ENCODE measurements around the gene USP34. TPM values are rescaled to one million over a fixed set of nuclear protein-coding genes. Genes with fewer than 3 reads are reported as not detected.
"Not testable (repeated sequence)": the region's sequence is repeated elsewhere in the genome, so short reads cannot be mapped to it uniquely, and the experiment has no call there.

The USP34 gene
- total RNA-seq, 1 experiment from 2014 or later, result 91.4 TPM

GRCh38 chr2:61205132-61205531 lies 265.8 kb downstream of the USP34 start:
- Histone ChIP-seq H3K4me1 (ENCODE audit: control insufficient read depth, insufficient read depth, low read length) (no peaks in the 10 kb centered on the region), H3K36me3 (ENCODE audit: control insufficient read depth, insufficient read depth, low read length) (peaks cover 50% of the 10 kb centered on the region), H3K27ac (ENCODE audit: low read length) (no peak overlapping the region), H3K4me3 (ENCODE audit: low read depth in 2 of 2, low read length in 2 of 2) (no peak overlapping the region), H3K27me3 (ENCODE audit: control insufficient read depth, insufficient read depth, low read length) (no peaks in the 10 kb centered on the region), H3K9me3 (ENCODE audit: control insufficient read depth, insufficient read depth, low read depth, low read length) (no peaks in the 10 kb centered on the region)
- CTCF ChIA-PET, result no interaction called here
- intact Hi-C loops (cut with micrococcal nuclease; ENCODE audit: unreplicated experiment), result no loop called here
- no TSS peak for BruUV-seq (replicated peaks)
- no peak for ATAC-seq
- no peak for DNase-seq (ENCODE audit: low read depth, low spot score)
- in situ Hi-C loops (cut with HindIII; ENCODE audit: low pct_unique_long_range_greater_than_20kb, low sequenced_read_pairs), result no loop called here
- POLR2A ChIA-PET, result no interaction called here
- no peak for TF ChIP-seq REST (IDR thresholded peaks at IDR 0.05; ENCODE audit: insufficient read depth in 1 of 2, low read depth in 2 of 2, low read length in 1 of 2)
- no peak for TF ChIP-seq POLR2AphosphoS5 (IDR thresholded peaks at IDR 0.05; ENCODE audit: low read depth, low read length)
- TF ChIP-seq TCF7L2 (IDR thresholded peaks at IDR 0.05; ENCODE audit: low read depth, low read length), result no peak
- no peak for TF ChIP-seq SIN3A (IDR thresholded peaks at IDR 0.05; ENCODE audit: borderline replicate concordance, insufficient read depth, low read depth, low read length)
- no peak for TF ChIP-seq CTCF (IDR thresholded peaks at IDR 0.05)

- Histone ChIP-seq H3K27ac (ENCODE audit: low read length) (no peak overlapping the region), H3K9me3 (ENCODE audit: control insufficient read depth, insufficient read depth, low read depth, low read length) (no peaks in the 10 kb centered on the region), H3K4me1 (ENCODE audit: control insufficient read depth, insufficient read depth, low read length) (no peaks in the 10 kb centered on the region), H3K36me3 (ENCODE audit: control insufficient read depth, insufficient read depth, low read length) (peaks cover 4% of the 10 kb centered on the region; the same call in 1 of the 2 replicates), H3K4me3 (ENCODE audit: low read depth in 2 of 2, low read length in 2 of 2) (no peak overlapping the region), H3K27me3 (ENCODE audit: control insufficient read depth, insufficient read depth, low read length) (no peaks in the 10 kb centered on the region)
- intact Hi-C loops (cut with micrococcal nuclease; ENCODE audit: unreplicated experiment), result no loop called here
- ATAC-seq, result peak; percentile 45; the same call in 1 of the 2 replicates
- ChIA-PET POLR2A (no interaction called here), CTCF (interaction anchor here (0.7 kb wide), 1 partner anchor 422 kb away, joined by 3 read pairs; no protein-coding TSS in a partner anchor)
- DNase-seq (ENCODE audit: low read depth, low spot score), result no peak
- TF ChIP-seq CTCF (IDR thresholded peaks at IDR 0.05) (no peak), TCF7L2 (IDR thresholded peaks at IDR 0.05; ENCODE audit: low read depth, low read length) (no peak), REST (IDR thresholded peaks at IDR 0.05; ENCODE audit: insufficient read depth in 1 of 2, low read depth in 2 of 2, low read length in 1 of 2) (no peak), POLR2AphosphoS5 (IDR thresholded peaks at IDR 0.05; ENCODE audit: low read depth, low read length) (no peak), SIN3A (IDR thresholded peaks at IDR 0.05; ENCODE audit: borderline replicate concordance, insufficient read depth, low read depth, low read length) (no peak)
- in situ Hi-C loops (cut with HindIII; ENCODE audit: low pct_unique_long_range_greater_than_20kb, low sequenced_read_pairs), result no loop called here
- BruUV-seq (replicated peaks), result no TSS peak
Observed at GRCh38 chr2:61196671-61197070, 274.2 kb downstream of the USP34 start.

- H3K4me3 ChIP-seq (ENCODE audit: low read depth in 2 of 2, low read length in 2 of 2); CTCF ChIA-PET; H3K27me3 ChIP-seq (ENCODE audit: control insufficient read depth, insufficient read depth, low read length); BruUV-seq (replicated peaks); in situ Hi-C loops (cut with HindIII; ENCODE audit: low pct_unique_long_range_greater_than_20kb, low sequenced_read_pairs); DNase-seq (ENCODE audit: low read depth, low spot score); intact Hi-C loops (cut with micrococcal nuclease; ENCODE audit: unreplicated experiment); H3K27ac ChIP-seq (ENCODE audit: low read length); POLR2A ChIA-PET; H3K4me1 ChIP-seq (ENCODE audit: control insufficient read depth, insufficient read depth, low read length); H3K9me3 ChIP-seq (ENCODE audit: control insufficient read depth, insufficient read depth, low read depth, low read length); ATAC-seq: not testable (repeated sequence)
- peaks cover 16% of the 10 kb centered on the region for H3K36me3 ChIP-seq (ENCODE audit: control insufficient read depth, insufficient read depth, low read length)
Observed at GRCh38 chr2:61194646-61195045, 276.2 kb downstream of the USP34 start.
